HUES6 (cell line): ENCODE results near the gene TMEM45B.
"Not testable (repeated sequence)": the region's sequence is repeated elsewhere in the genome, so short reads cannot be mapped to it uniquely, and the experiment has no call there.

ENCODE experiments used
- H3K27ac ChIP-seq: 2 replicates; pipeline ENCODE4 v1.7.0; 2013; ENCODE audit warnings: low read depth, mild to moderate bottlenecking, low read length, inconsistent platforms
- H3K27me3 ChIP-seq: 2 replicates; pipeline ENCODE4 v1.6.1; 2013; ENCODE audit warnings: low read length; ENCODE audit not compliant: control insufficient read depth, insufficient read depth
- H3K36me3 ChIP-seq: 2 replicates; pipeline ENCODE4 v1.6.1; 2013; ENCODE audit warnings: low read length; ENCODE audit not compliant: control insufficient read depth, insufficient read depth
- H3K4me1 ChIP-seq: 2 replicates; pipeline ENCODE4 v1.6.1; 2013; ENCODE audit warnings: low read length; ENCODE audit not compliant: control insufficient read depth, insufficient read depth
- H3K4me3 ChIP-seq: 2 replicates; pipeline ENCODE4 v1.5.1; 2013; ENCODE audit warnings: low read depth, low read length
- H3K9ac ChIP-seq: one replicate; pipeline ENCODE4 v1.6.1; 2013; ENCODE audit warnings: mild to moderate bottlenecking, low read length
- H3K9me3 ChIP-seq: 2 replicates; pipeline ENCODE4 v1.6.1; 2013; ENCODE audit warnings: low read depth, low read length; ENCODE audit not compliant: control insufficient read depth, insufficient read depth

The TMEM45B gene

GRCh38 chr11:129815596-129816461, at the start of gene TMEM45B:
Gene TMEM45B (plus strand): TSS chr11:129815848. CDS start chr11:129852483, 36,635 bp downstream.
- no peaks in the 10 kb centered on the region for H3K4me1 ChIP-seq
- no peak within 1 kb of the TSS for H3K9ac ChIP-seq
- H3K9me3 ChIP-seq = no peaks in the 10 kb centered on the region
- peak within 1 kb of the TSS; percentile 63 for H3K4me3 ChIP-seq
- H3K27me3 ChIP-seq = peaks cover 62% of the 10 kb centered on the region
- H3K27ac ChIP-seq = no peak within 1 kb of the TSS
- no peaks in the 10 kb centered on the region for H3K36me3 ChIP-seq

- H3K4me1 ChIP-seq = no peaks in the 10 kb centered on the region; the same call in 1 of the 2 replicates
- H3K4me3 ChIP-seq = no peak overlapping the region
- H3K27ac ChIP-seq = no peak overlapping the region
Observed at GRCh38 chr11:129766898-129767604, 48.6 kb upstream of the TMEM45B start.

GRCh38 chr11:129767827-129768226, 47.8 kb upstream of the TMEM45B start:
- Histone ChIP-seq H3K9ac (no peak overlapping the region), H3K27me3 (no peaks in the 10 kb centered on the region), H3K4me3 (no peak overlapping the region), H3K36me3 (no peaks in the 10 kb centered on the region), H3K9me3 (peaks cover 8% of the 10 kb centered on the region; the same call in 1 of the 2 replicates), H3K4me1 (no peaks in the 10 kb centered on the region; the same call in 1 of the 2 replicates), H3K27ac (no peak overlapping the region)

More at GRCh38 chr11:129766898-129767604, 48.6 kb upstream of the TMEM45B start:
- Histone ChIP-seq H3K27me3 (no peaks in the 10 kb centered on the region), H3K9ac (no peak overlapping the region), H3K9me3 (0 out of 2 replicates have a peak, but pooled peaks cover 1% of the 10 kb centered on the region), H3K36me3 (no peaks in the 10 kb centered on the region)

DNA sequence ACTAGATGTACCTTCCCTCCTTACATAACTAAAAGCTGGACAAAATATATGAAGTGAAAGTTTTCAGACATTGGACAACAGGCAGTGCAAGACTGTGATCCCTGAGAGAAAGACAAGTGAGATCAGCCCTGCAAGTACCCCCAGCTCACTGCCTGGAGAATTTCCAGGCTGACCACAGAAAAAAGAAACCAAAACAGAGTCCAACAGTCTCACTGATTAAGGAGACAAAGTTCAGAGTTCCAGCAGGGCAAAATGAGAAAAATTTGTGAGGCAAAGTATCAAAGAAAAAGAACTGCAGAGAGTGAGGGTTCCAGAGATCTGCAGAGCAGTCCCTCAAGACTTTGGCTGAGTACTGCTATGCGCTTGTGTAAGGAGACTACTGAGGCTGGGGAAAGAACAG, 47.3 kb upstream of the TMEM45B start:
- no peak overlapping the region for H3K27ac ChIP-seq
- no peaks in the 10 kb centered on the region for H3K27me3 ChIP-seq
- H3K9ac ChIP-seq = no peak overlapping the region
- no peaks in the 10 kb centered on the region for H3K36me3 ChIP-seq
- no peaks in the 10 kb centered on the region; the same call in 1 of the 2 replicates for H3K4me1 ChIP-seq
- H3K9me3 ChIP-seq = peaks cover 9% of the 10 kb centered on the region; the same call in 1 of the 2 replicates
- no peak overlapping the region for H3K4me3 ChIP-seq

DNA sequence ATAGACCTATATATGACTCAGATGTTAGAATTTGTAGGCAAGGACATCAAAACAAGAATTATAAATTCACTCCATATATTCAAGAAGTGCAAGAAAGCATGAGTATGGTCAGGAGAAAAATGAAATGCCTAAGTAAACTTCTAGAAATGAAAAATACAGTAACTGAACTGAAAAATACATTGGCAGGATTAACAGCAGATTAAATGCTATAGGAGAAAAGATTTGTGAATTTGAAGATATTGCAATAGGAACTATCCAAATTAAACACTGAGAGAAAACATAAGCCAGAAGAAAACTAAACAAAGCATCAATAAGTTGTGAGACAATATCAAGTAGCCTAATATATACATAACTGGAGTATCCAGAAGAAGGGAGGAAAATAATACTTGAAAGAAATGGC, 46.6 kb upstream of the TMEM45B start:
- H3K36me3 ChIP-seq = no peaks in the 10 kb centered on the region
- H3K9ac ChIP-seq = no peak overlapping the region
- H3K4me3 ChIP-seq = no peak overlapping the region
- peaks cover 9% of the 10 kb centered on the region; the same call in 1 of the 2 replicates for H3K9me3 ChIP-seq
- H3K27ac ChIP-seq = no peak overlapping the region
- no peaks in the 10 kb centered on the region; the same call in 1 of the 2 replicates for H3K4me1 ChIP-seq
- no peaks in the 10 kb centered on the region for H3K27me3 ChIP-seq

DNA sequence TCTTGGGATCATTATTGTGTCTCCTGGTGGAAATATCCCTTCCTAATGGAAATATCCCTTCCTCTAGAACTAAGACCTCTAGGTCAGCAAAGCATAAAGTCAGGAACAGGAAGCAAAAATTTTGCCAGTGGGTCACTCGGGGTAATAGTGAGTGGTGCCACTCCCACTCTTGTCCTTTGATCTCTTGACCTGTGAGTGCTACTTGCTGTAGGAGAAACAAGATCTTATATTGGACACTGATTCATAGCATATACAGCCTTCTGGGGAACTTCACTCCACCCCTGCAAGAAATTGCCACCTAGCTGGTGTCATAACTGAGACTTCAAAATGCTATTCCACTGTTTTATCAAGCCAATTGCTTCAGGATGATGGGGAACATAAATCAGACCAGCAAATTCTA, 44.7 kb upstream of the TMEM45B start:
- Histone ChIP-seq H3K27ac (no peak overlapping the region), H3K4me3 (no peak overlapping the region)

GRCh38 chr11:129771456-129771855, 44.2 kb upstream of the TMEM45B start:
- not testable (repeated sequence) for H3K4me3 ChIP-seq, H3K27me3 ChIP-seq, H3K9me3 ChIP-seq, H3K4me1 ChIP-seq, H3K36me3 ChIP-seq, H3K9ac ChIP-seq, H3K27ac ChIP-seq

More for the DNA sequence above, 44.7 kb upstream of the TMEM45B start:
- H3K27me3 ChIP-seq = no peaks in the 10 kb centered on the region
- no peaks in the 10 kb centered on the region for H3K4me1 ChIP-seq
- no peaks in the 10 kb centered on the region for H3K36me3 ChIP-seq
- H3K9me3 ChIP-seq = peaks cover 9% of the 10 kb centered on the region; the same call in 1 of the 2 replicates
- H3K9ac ChIP-seq = no peak overlapping the region

GRCh38 chr11:129778877-129779276, 36.8 kb upstream of the TMEM45B start:
- Histone ChIP-seq H3K9me3 (no peaks in the 10 kb centered on the region), H3K4me3 (no peak overlapping the region), H3K9ac (no peak overlapping the region), H3K4me1 (no peaks in the 10 kb centered on the region), H3K27ac (no peak overlapping the region), H3K36me3 (no peaks in the 10 kb centered on the region), H3K27me3 (no peaks in the 10 kb centered on the region)

GRCh38 chr11:129779342-129779741, 36.3 kb upstream of the TMEM45B start:
- Histone ChIP-seq H3K36me3 (no peaks in the 10 kb centered on the region), H3K27me3 (no peaks in the 10 kb centered on the region), H3K9me3 (no peaks in the 10 kb centered on the region), H3K4me3 (no peak overlapping the region), H3K9ac (no peak overlapping the region), H3K4me1 (no peaks in the 10 kb centered on the region), H3K27ac (no peak overlapping the region)

DNA sequence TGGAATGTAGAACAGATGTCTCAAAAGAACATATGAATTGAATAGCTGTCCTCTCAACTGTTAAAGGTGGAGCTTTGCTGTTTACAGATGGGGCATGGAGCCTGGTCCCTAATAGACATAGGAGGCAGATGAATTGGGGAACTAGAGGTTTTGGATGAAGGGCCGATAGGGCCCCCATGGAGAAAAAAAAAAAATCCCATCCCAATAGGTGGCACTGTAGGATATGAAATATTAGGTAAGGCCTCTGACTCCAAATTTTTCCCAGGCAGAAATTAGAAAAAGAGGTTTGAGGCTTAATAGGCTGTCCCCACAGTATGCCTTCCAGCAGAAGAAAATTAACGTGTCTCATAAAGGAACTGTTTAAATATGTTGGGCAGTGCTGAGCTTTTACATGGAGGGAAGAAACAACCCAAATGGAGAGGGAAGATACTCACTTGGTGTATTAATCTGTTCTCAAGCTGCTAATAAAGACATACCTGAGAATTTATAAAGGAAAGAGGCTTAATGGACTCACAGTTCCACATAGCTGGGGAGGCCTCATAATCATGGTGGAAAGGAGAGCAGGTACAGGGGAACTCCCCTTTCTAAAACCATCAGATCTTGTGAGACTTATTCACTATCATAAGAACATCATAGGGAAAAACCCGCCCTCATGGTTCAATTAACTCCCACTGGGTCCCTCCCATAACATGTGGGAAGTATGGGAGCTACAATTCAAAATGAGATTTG, 30.1 kb upstream of the TMEM45B start:
- Histone ChIP-seq H3K27ac (no peak overlapping the region), H3K9me3 (no peaks in the 10 kb centered on the region), H3K4me3 (no peak overlapping the region), H3K9ac (no peak overlapping the region), H3K4me1 (no peaks in the 10 kb centered on the region), H3K27me3 (no peaks in the 10 kb centered on the region; the same call in 1 of the 2 replicates), H3K36me3 (no peaks in the 10 kb centered on the region)
